HEK293 (cell line): ENCODE data around the gene BTBD16.

Source experiments
- CTCF ChIA-PET: fragments of 350-600 bp; formaldehyde crosslinking; extraction: SDS; loops from one replicate; lab custom pipeline; 2021; ENCODE audit warnings: antibody characterized with exemption; lab: Yijun Ruan, JAX
- POLR2A ChIA-PET: fragments of 300-600 bp; formaldehyde crosslinking; extraction: SDS; loops from one replicate; lab custom pipeline; 2020; ENCODE audit warnings: antibody characterized with exemption, inconsistent platforms; lab: Yijun Ruan, JAX
- H3K27ac ChIP-seq: fragments of 200-500 bp; sonication (Bioruptor generic); 2 replicates; pipeline ENCODE4 v1.5.1; 2014; ENCODE audit warnings: low read depth, low read length, control low read depth, inconsistent platforms; ENCODE audit errors: extremely low read depth
- H3K36me3 ChIP-seq, 2 experiments: fragments of 200-500 bp in 1 of 2; sonication (Bioruptor generic) in 1 of 2; 1 replicate in 1 of 2; 2 replicates in 1 of 2; pipeline ENCODE4 v1.5.1; 2014 to 2017; ENCODE audit warnings: inconsistent platforms in 2 of 2, low read length in 2 of 2; ENCODE audit not compliant: control insufficient read depth in 2 of 2, insufficient read depth in 1 of 2
- H3K4me1 ChIP-seq: fragments of 200-500 bp; sonication (Bioruptor generic); 2 replicates; pipeline ENCODE4 v1.5.1; 2014; ENCODE audit warnings: mild to moderate bottlenecking, low read length, inconsistent platforms; ENCODE audit not compliant: control insufficient read depth, insufficient read depth
- H3K4me3 ChIP-seq: 2 replicates; pipeline ENCODE4 v1.5.1; 2011; ENCODE audit warnings: low read depth, mild to moderate bottlenecking, control low read depth, low read length, moderate library complexity
- H3K9me3 ChIP-seq: fragments of 200-500 bp; sonication (Bioruptor generic); 2 replicates; pipeline ENCODE4 v1.5.1; 2014; ENCODE audit warnings: low read depth, low read length, inconsistent platforms; ENCODE audit not compliant: control insufficient read depth, insufficient read depth
- KLF16 ChIP-seq: fragments of 450-650 bp; formaldehyde crosslinking; IDR thresholded peaks from 2 replicates; pipeline ENCODE4 v1.5.1; 2017; ENCODE audit warnings: missing biosample characterization, missing genetic modification characterization
- KLF8 ChIP-seq: fragments of 450-650 bp; formaldehyde crosslinking; IDR thresholded peaks from 2 replicates; pipeline ENCODE4 v1.5.1; 2016; ENCODE audit warnings: missing biosample characterization, missing genetic modification characterization
- MYNN ChIP-seq: fragments of 450-650 bp; formaldehyde crosslinking; IDR thresholded peaks from 2 replicates; pipeline ENCODE4 v1.5.1; 2016; ENCODE audit warnings: missing biosample characterization, missing genetic modification characterization, borderline replicate concordance
- RBAK ChIP-seq: fragments of 450-650 bp; formaldehyde crosslinking; IDR thresholded peaks from 2 replicates; pipeline ENCODE4 v1.5.1; 2016; ENCODE audit warnings: missing biosample characterization, missing genetic modification characterization
- YY2 ChIP-seq: fragments of 450-650 bp; formaldehyde crosslinking; IDR thresholded peaks from 2 replicates; pipeline ENCODE4 v1.5.1; 2016; ENCODE audit warnings: missing biosample characterization, missing genetic modification characterization
- ZBTB8A ChIP-seq: fragments of 450-650 bp; formaldehyde crosslinking; IDR thresholded peaks from 2 replicates; pipeline ENCODE4 v1.5.1; 2016; ENCODE audit warnings: missing biosample characterization, missing genetic modification characterization
- ZFP41 ChIP-seq: fragments of 450-650 bp; formaldehyde crosslinking; IDR thresholded peaks from 2 replicates; pipeline ENCODE4 v1.5.1; 2016; ENCODE audit warnings: missing biosample characterization, missing genetic modification characterization, borderline replicate concordance
- ZNF10 ChIP-seq: fragments of 450-650 bp; formaldehyde crosslinking; IDR thresholded peaks from 2 replicates; pipeline ENCODE4 v1.5.1; 2017; ENCODE audit warnings: missing biosample characterization, missing genetic modification characterization
- ZNF114 ChIP-seq: fragments of 450-650 bp; formaldehyde crosslinking; IDR thresholded peaks from 2 replicates; pipeline ENCODE4 v1.5.0; 2017; ENCODE audit warnings: missing biosample characterization, missing genetic modification characterization
- ZNF155 ChIP-seq: fragments of 450-650 bp; formaldehyde crosslinking; IDR thresholded peaks from 2 replicates; pipeline ENCODE4 v1.5.1; 2016; ENCODE audit warnings: missing biosample characterization, missing genetic modification characterization
- ZNF16 ChIP-seq: fragments of 450-650 bp; formaldehyde crosslinking; IDR thresholded peaks from 2 replicates; pipeline ENCODE4 v1.5.1; 2016; ENCODE audit warnings: low read depth, missing biosample characterization, missing genetic modification characterization
- ZNF175 ChIP-seq: fragments of 450-650 bp; formaldehyde crosslinking; IDR thresholded peaks from 2 replicates; pipeline ENCODE4 v1.5.1; 2016; ENCODE audit warnings: missing biosample characterization, missing genetic modification characterization
- ZNF184 ChIP-seq: fragments of 450-650 bp; IDR thresholded peaks from 2 replicates; pipeline ENCODE4 v1.5.1; 2018; ENCODE audit warnings: missing biosample characterization, mild to moderate bottlenecking, missing genetic modification characterization
- ZNF211 ChIP-seq: fragments of 450-650 bp; formaldehyde crosslinking; IDR thresholded peaks from 2 replicates; pipeline ENCODE4 v1.5.1; 2016; ENCODE audit warnings: low read depth, missing biosample characterization, missing genetic modification characterization
- ZNF239 ChIP-seq: fragments of 450-650 bp; formaldehyde crosslinking; IDR thresholded peaks from 2 replicates; pipeline ENCODE4 v1.5.1; 2016; ENCODE audit warnings: missing biosample characterization, missing genetic modification characterization
- ZNF274 ChIP-seq, 2 experiments: fragments of 200-500 bp in 1 of 2; fragments of 450-650 bp in 1 of 2; sonication (Bioruptor generic) in 1 of 2; formaldehyde crosslinking in 1 of 2; IDR thresholded peaks; 2 replicates each; pipeline versions ENCODE4 v1.5.1 to v1.6.1; 2014 to 2016; ENCODE audit warnings: borderline replicate concordance in 1 of 2, inconsistent platforms in 1 of 2, low read length in 1 of 2, missing biosample characterization in 1 of 2, missing genetic modification characterization in 1 of 2
- ZNF366 ChIP-seq: fragments of 450-650 bp; formaldehyde crosslinking; conservative IDR thresholded peaks from 2 replicates; pipeline ENCODE4 v1.5.1; 2016; ENCODE audit warnings: missing biosample characterization, missing genetic modification characterization
- ZNF48 ChIP-seq: fragments of 450-650 bp; formaldehyde crosslinking; IDR thresholded peaks from 2 replicates; pipeline ENCODE4 v1.5.1; 2016; ENCODE audit warnings: missing biosample characterization, missing genetic modification characterization
- ZNF548 ChIP-seq: fragments of 450-650 bp; formaldehyde crosslinking; IDR thresholded peaks from 2 replicates; pipeline ENCODE4 v1.5.1; 2016; ENCODE audit warnings: missing biosample characterization, missing genetic modification characterization
- ZNF571 ChIP-seq: fragments of 450-650 bp; formaldehyde crosslinking; IDR thresholded peaks from 2 replicates; pipeline ENCODE4 v1.5.0; 2017; ENCODE audit warnings: missing biosample characterization, missing genetic modification characterization
- ZNF624 ChIP-seq: fragments of 450-650 bp; formaldehyde crosslinking; IDR thresholded peaks from 2 replicates; pipeline ENCODE4 v1.5.1; 2017; ENCODE audit warnings: missing biosample characterization, missing genetic modification characterization
- ZNF701 ChIP-seq: fragments of 450-650 bp; formaldehyde crosslinking; IDR thresholded peaks from 2 replicates; pipeline ENCODE4 v1.5.1; 2016; ENCODE audit warnings: missing biosample characterization, missing genetic modification characterization
- TF ChIP-seq, protein P1 (sequence below): fragments of 450-650 bp; formaldehyde crosslinking; IDR thresholded peaks from 2 replicates; pipeline ENCODE4 v1.5.1; 2017; ENCODE audit warnings: missing biosample characterization, mild to moderate bottlenecking, missing genetic modification characterization, moderate library complexity
- TF ChIP-seq, protein P2 (sequence below): fragments of 450-650 bp; formaldehyde crosslinking; IDR thresholded peaks from 2 replicates; pipeline ENCODE4 v1.5.1; 2016; ENCODE audit warnings: missing biosample characterization, missing genetic modification characterization
- TF ChIP-seq, protein P3 (sequence below): fragments of 450-650 bp; formaldehyde crosslinking; IDR thresholded peaks from 2 replicates; pipeline ENCODE4 v1.5.1; 2016; ENCODE audit warnings: missing biosample characterization, missing genetic modification characterization

Gene BTBD16

DNA sequence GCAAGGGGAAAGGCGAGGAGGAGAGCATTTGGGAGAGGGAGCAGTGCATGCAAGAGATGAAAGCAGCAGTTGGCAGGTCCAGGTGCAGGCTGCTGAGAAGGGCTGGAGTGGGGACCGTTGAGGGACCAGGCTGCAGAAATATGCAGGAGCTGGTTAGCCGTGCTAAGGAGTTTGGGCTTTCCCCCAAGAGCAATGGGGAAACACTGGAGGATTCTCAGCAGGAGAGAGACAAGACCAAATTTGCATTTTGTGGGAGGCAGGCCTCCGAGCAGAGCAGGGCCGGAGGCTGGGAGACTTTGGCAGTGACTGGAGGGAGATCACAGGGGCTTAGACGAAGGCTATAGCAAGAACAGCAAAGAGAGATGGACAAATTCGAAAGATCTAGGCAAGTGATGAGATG lies 11.8 kb downstream of the BTBD16 start:
- H3K4me3 ChIP-seq, result no peak overlapping the region
- TF ChIP-seq KLF8 (tag by site-specific recombination) (no peak), ZNF274 (IDR thresholded peaks at IDR 0.05; ENCODE audit: low read length) (no peak), ZNF274 (tag by site-specific recombination; IDR thresholded peaks at IDR 0.05; ENCODE audit: borderline replicate concordance) (no peak), ZNF114 (tag by site-specific recombination) (no peak), ZNF701 (no peak), ZNF571 (tag by site-specific recombination) (no peak), RBAK (tag by site-specific recombination) (no peak), ZBTB8A (tag by site-specific recombination) (no peak), MYNN (no peak), ZNF548 (tag by site-specific recombination) (no peak), ZFP41 (no peak), ZNF16 (tag by site-specific recombination) (no peak), ZNF175 (tag by site-specific recombination) (no peak), ZNF10 (no peak), ZNF239 (tag by site-specific recombination) (no peak), ZNF211 (tag by site-specific recombination) (no peak), ZNF184 (no peak), YY2 (tag by site-specific recombination) (no peak)
- TF ChIP-seq, protein P1, sequence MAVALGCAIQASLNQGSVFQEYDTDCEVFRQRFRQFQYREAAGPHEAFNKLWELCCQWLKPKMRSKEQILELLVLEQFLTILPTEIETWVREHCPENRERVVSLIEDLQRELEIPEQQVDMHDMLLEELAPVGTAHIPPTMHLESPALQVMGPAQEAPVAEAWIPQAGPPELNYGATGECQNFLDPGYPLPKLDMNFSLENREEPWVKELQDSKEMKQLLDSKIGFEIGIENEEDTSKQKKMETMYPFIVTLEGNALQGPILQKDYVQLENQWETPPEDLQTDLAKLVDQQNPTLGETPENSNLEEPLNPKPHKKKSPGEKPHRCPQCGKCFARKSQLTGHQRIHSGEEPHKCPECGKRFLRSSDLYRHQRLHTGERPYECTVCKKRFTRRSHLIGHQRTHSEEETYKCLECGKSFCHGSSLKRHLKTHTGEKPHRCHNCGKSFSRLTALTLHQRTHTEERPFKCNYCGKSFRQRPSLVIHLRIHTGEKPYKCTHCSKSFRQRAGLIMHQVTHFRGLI (tag by site-specific recombination), result no peak
- TF ChIP-seq, all 188 proteins: peak for 0
- ChIA-PET CTCF (interaction anchor here (0.9 to 4.2 kb wide), 5 partner anchors 15 to 283 kb away, joined by 4 to 26 read pairs (median 4); no protein-coding TSS in a partner anchor), POLR2A (no interaction called here)
- no peak overlapping the region for H3K27ac ChIP-seq
- no peaks in the 10 kb centered on the region for H3K36me3 ChIP-seq
- H3K9me3 ChIP-seq, result no peaks in the 10 kb centered on the region
- H3K4me1 ChIP-seq, result no peaks in the 10 kb centered on the region

DNA sequence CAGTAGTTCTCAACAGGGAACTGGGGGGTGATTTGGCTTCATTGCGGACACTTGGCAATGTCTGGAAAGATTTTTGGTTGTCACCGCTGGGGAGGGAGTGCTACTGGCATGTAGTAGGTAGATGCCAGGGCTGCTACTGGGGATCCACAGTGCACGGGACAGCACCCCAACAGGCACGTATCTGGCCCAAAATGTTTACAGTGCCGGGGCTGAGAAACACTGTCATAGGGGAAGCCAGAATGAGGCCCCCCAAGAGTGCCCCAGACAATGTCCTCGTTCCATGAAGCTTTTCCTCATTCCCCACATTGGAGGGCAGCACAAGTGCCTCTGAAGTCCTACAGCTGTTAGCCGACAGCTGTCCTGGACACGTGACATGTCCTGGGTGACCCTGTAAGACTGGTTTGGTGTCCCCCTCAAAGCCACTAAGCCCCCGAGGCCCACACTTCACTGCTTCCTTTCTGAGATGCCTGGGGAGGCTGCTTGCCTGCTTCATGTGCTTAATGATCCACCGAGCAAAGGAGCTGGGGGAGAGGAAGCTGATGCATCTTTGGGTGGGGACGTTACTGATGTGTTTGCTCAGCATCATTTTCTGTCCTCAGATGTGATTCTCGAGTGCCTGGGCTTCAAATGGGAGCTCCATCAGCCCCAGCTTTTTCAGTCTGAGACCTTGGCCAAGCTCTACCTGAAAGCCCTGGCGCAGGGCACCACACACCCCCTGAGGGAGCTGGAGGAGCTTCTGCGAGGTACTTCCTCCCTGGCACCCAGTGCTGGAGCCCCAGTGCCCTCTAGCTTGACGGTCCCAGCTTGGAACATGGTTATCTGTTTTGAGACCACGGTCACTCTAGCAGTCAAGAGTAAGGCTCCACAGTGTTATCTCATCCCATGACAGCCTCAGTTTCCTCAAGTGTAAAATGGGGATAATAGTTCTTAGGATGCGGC lies 14.7 kb downstream of the BTBD16 start:
- Histone ChIP-seq H3K4me3 (no peak overlapping the region), H3K36me3 (no peaks in the 10 kb centered on the region), H3K4me1 (no peaks in the 10 kb centered on the region), H3K27ac (no peak overlapping the region), H3K9me3 (no peaks in the 10 kb centered on the region)
- ChIA-PET CTCF (interaction anchor here (0.9 to 4.2 kb wide), 4 partner anchors 13 to 153 kb away, joined by 4 to 26 read pairs (median 8); no protein-coding TSS in a partner anchor), POLR2A (no interaction called here)
- TF ChIP-seq ZNF155, result no peak
- TF ChIP-seq, protein P2, sequence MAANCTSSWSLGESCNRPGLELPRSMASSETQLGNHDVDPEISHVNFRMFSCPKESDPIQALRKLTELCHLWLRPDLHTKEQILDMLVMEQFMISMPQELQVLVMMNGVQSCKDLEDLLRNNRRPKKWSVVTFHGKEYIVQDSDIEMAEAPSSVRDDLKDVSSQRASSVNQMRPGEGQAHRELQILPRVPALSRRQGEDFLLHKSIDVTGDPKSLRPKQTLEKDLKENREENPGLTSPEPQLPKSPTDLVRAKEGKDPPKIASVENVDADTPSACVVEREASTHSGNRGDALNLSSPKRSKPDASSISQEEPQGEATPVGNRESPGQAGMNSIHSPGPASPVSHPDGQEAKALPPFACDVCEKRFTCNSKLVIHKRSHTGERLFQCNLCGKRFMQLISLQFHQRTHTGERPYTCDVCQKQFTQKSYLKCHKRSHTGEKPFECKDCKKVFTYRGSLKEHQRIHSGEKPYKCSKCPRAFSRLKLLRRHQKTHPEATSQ, result no peak
- no peak for TF ChIP-seq ZNF48 (tag by site-specific recombination)
- TF ChIP-seq KLF16 (tag by site-specific recombination), result no peak
- TF ChIP-seq, protein P3, sequence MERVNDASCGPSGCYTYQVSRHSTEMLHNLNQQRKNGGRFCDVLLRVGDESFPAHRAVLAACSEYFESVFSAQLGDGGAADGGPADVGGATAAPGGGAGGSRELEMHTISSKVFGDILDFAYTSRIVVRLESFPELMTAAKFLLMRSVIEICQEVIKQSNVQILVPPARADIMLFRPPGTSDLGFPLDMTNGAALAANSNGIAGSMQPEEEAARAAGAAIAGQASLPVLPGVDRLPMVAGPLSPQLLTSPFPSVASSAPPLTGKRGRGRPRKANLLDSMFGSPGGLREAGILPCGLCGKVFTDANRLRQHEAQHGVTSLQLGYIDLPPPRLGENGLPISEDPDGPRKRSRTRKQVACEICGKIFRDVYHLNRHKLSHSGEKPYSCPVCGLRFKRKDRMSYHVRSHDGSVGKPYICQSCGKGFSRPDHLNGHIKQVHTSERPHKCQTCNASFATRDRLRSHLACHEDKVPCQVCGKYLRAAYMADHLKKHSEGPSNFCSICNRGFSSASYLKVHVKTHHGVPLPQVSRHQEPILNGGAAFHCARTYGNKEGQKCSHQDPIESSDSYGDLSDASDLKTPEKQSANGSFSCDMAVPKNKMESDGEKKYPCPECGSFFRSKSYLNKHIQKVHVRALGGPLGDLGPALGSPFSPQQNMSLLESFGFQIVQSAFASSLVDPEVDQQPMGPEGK (tag by site-specific recombination), result no peak
- no peak for TF ChIP-seq ZNF624 (tag by site-specific recombination)
- TF ChIP-seq ZNF366 (tag by site-specific recombination), result no peak
